Nephron (organoid): ENCODE results near the gene URI1.

Experiments
- H3K27ac Mint-ChIP-seq, 3 experiments: 2 replicates each; pipeline ENCODE4 v1.8.0; 2020; ENCODE audit warnings: mixed read lengths in 3 of 3, mild to moderate bottlenecking in 2 of 3, moderate library complexity in 1 of 3
- H3K27me3 Mint-ChIP-seq: 2 replicates; pipeline ENCODE4 v1.8.0; 2021; ENCODE audit warnings: low read depth, mild to moderate bottlenecking, moderate library complexity, mixed read lengths
- H3K36me3 Mint-ChIP-seq: 2 replicates; pipeline ENCODE4 v1.8.0; 2020; ENCODE audit warnings: low read depth, mixed read lengths
- H3K4me1 Mint-ChIP-seq: 2 replicates; pipeline ENCODE4 v1.8.0; 2020; ENCODE audit warnings: mixed read lengths
- H3K4me3 Mint-ChIP-seq, 3 experiments: 2 replicates each; pipeline ENCODE4 v1.8.0; 2020; ENCODE audit warnings: mild to moderate bottlenecking in 3 of 3, mixed read lengths in 3 of 3, moderate library complexity in 2 of 3
- H3K9me3 Mint-ChIP-seq: 2 replicates; pipeline ENCODE4 v1.8.0; 2020; ENCODE audit warnings: mixed read lengths
- TF ChIP-seq, protein P1 (sequence below), 3 experiments: fragments of 200-600 bp; sonication (generic); IDR thresholded peaks; one replicate each; pipeline ENCODE4 v1.5.0; 2021; ENCODE audit warnings: antibody characterized with exemption in 3 of 3; ENCODE audit not compliant: unreplicated experiment in 3 of 3

The URI1 gene

DNA sequence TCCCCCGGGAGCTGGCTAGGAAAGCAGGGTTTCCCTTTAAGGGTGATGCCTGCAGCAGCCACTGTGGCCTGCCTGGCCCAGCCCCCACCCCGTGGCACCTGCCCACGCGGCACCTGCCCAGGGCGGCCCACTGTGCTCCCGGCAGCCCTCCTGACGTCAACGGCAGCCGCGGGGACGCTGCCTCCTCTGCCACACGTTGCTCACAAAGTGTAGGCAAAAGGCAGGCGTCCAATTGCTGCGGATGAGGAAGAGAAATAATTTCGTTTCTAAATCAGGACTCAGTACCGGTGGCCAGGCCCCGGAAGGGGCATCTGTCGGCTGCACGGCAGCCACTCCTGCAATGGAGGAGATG lies 122.3 kb downstream of the URI1 start:
- TF ChIP-seq, protein P1, sequence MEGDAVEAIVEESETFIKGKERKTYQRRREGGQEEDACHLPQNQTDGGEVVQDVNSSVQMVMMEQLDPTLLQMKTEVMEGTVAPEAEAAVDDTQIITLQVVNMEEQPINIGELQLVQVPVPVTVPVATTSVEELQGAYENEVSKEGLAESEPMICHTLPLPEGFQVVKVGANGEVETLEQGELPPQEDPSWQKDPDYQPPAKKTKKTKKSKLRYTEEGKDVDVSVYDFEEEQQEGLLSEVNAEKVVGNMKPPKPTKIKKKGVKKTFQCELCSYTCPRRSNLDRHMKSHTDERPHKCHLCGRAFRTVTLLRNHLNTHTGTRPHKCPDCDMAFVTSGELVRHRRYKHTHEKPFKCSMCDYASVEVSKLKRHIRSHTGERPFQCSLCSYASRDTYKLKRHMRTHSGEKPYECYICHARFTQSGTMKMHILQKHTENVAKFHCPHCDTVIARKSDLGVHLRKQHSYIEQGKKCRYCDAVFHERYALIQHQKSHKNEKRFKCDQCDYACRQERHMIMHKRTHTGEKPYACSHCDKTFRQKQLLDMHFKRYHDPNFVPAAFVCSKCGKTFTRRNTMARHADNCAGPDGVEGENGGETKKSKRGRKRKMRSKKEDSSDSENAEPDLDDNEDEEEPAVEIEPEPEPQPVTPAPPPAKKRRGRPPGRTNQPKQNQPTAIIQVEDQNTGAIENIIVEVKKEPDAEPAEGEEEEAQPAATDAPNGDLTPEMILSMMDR (IDR thresholded peaks at IDR 0.05; ENCODE audit: unreplicated experiment in 3 of 3), result no peak
- H3K9me3 Mint-ChIP-seq, result no peaks in the 10 kb centered on the region

DNA sequence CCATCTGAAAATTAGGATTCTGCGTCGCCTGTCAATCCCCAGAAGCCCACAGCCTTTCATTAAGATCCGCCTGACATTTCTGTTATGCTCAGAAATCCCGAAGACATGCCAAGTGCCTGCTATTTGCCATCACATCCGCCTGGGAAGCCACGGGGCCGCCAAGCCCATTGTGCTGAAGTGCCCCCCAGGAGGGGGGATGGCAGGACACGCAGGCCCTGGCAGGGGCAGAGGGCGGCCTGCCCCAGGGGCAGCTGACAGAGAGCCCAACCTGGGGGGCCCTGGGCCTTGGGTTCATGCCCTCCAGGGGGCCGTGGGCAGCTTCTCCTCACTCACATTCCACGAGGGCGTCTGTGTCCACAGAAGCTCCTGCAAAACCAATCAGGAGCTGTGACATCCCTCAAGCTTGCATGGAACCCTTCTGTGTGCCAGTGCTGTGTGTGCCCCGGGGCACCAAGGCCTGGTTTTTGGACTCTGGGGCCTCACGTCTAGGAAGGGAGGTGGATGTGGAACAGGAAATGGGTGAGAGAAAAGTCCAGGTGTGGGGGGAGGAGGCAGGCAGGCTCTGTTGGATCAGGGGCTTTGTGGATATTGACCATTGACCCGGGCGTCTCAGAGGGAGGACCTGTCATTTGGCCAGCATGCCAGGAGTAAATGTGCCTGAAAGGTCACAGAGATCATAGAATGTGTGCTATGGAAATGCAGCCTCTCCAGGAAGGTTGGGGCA lies 122.9 kb downstream of the URI1 start:
- TF ChIP-seq, protein P1 (IDR thresholded peaks at IDR 0.05; ENCODE audit: unreplicated experiment in 3 of 3), result no peak
- H3K27me3 Mint-ChIP-seq, result no peaks in the 10 kb centered on the region
- H3K9me3 Mint-ChIP-seq, result no peaks in the 10 kb centered on the region
- H3K4me1 Mint-ChIP-seq, result peaks cover under 1% of the 10 kb centered on the region
- no peak overlapping the region for H3K4me3 Mint-ChIP-seq
- no peak overlapping the region for H3K27ac Mint-ChIP-seq
- no peaks in the 10 kb centered on the region for H3K36me3 Mint-ChIP-seq

More for the DNA sequence above, 122.3 kb downstream of the URI1 start:
- H3K4me3 Mint-ChIP-seq, result no peak overlapping the region
- H3K27ac Mint-ChIP-seq, result no peak overlapping the region
- H3K27me3 Mint-ChIP-seq, result no peaks in the 10 kb centered on the region
- H3K36me3 Mint-ChIP-seq, result no peaks in the 10 kb centered on the region
- H3K4me1 Mint-ChIP-seq, result no peaks in the 10 kb centered on the region

DNA sequence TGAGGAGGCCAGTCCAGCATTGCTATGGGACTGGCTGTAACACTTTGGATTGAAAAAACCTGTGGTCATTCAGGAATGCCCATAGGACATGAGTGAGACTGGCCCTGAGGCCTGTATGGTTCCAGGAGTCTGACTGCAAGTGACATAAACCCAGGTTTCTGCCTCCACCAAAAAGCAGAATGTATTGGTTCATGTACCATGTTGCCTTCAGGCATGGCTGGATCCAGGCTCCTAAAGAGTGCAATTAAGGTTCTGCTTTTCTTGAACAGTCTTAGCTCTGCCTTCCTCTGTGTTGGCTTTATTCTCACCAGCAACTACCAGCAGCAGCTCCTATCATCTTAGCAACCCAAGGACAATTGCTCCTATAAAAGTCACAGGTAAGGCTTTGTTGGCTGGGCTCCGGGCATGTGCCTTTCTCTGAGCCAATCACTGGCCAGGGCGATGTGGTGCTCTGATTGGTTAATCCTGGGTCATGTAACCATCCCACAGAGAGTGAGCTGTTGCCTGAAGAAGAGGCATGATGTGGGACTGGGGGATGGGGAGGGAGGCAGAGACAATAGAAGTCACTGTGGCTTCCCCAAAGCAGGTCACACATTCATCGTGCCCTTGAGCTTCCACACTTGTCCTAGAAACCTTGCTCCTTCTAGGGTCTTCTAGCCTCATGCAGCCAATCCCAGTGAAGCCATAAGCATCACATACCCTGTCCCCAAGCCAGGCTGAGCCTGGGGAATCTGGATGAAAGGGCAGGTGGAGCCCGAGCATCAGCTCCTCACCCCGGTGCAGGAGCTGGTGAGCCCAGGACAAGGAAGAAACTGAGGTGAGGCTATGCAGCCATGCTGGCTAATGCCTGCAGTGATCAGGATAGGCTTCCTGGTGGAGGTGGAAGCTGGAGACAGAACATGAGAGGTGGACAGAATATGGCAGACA lies 123.9 kb downstream of the URI1 start:
- Mint-ChIP-seq H3K9me3 (no peaks in the 10 kb centered on the region), H3K36me3 (no peaks in the 10 kb centered on the region), H3K27me3 (no peaks in the 10 kb centered on the region), H3K4me3 (no peak overlapping the region), H3K27ac (no peak overlapping the region), H3K4me1 (peaks cover 4% of the 10 kb centered on the region)
- TF ChIP-seq, protein P1 (IDR thresholded peaks at IDR 0.05; ENCODE audit: unreplicated experiment in 3 of 3), result no peak
